A549 (cell line): ENCODE measurements around the gene PPP1R9A. TPM values are rescaled to one million over a fixed set of nuclear protein-coding genes. Genes with fewer than 3 reads are reported as not detected.

Source experiments
- ATAC-seq, 2 experiments: fragments of 200-7000 bp in 1 of 2; fragments of >200 bp in 1 of 2; cut with Nextera tagmentation in 1 of 2; cut with Tn5 transposase in 1 of 2; 3 replicates each; pipeline versions ENCODE4 v1.8.0 to v1.9.1; 2018 to 2020; ENCODE audit warnings: mild to moderate bottlenecking in 1 of 2, moderate library complexity in 1 of 2
- CTCF ChIA-PET: fragments of 300-600 bp; sonication (Branson Sonifier 250); formaldehyde crosslinking; extraction: SDS; loops from one replicate; lab custom pipeline; 2021; ENCODE audit warnings: antibody characterized with exemption, inconsistent platforms; lab: Yijun Ruan, JAX
- POLR2A ChIA-PET: fragments of 350-600 bp; formaldehyde crosslinking; extraction: SDS; loops from one replicate; lab custom pipeline; 2021; ENCODE audit warnings: antibody characterized with exemption, inconsistent platforms; lab: Yijun Ruan, JAX
- DNase-seq, 2 experiments: peaks; one replicate each; pipeline versions ENCODE4 v3.0.0 to v3.0.0-alpha.2; 2011 to 2016; ENCODE audit warnings: low read depth in 1 of 2, low spot score in 1 of 2
- FAIRE-seq: peaks from 2 replicates; lab custom pipeline; 2011; peaks lifted over from hg19 to GRCh38; lab: Jason Lieb, UNC
- H3K27ac ChIP-seq, 2 experiments: fragments of >200 bp; sonication (Bioruptor Twin); formaldehyde crosslinking; 3 replicates each; pipeline ENCODE4 v1.5.1; 2016 to 2017
- H3K4me1 ChIP-seq: fragments of >200 bp; sonication (Bioruptor Twin); formaldehyde crosslinking; 3 replicates; pipeline ENCODE4 v1.6.1; 2016
- H3K4me2 ChIP-seq: fragments of >200 bp; sonication (Bioruptor Twin); formaldehyde crosslinking; 3 replicates; pipeline ENCODE4 v1.6.1; 2016
- H3K4me3 ChIP-seq: fragments of >200 bp; sonication (Bioruptor Twin); formaldehyde crosslinking; 3 replicates; pipeline ENCODE4 v1.5.1; 2016
- H3K9me3 ChIP-seq: fragments of >200 bp; sonication (Bioruptor Twin); formaldehyde crosslinking; 3 replicates; pipeline ENCODE4 v1.6.1; 2016
- BHLHE40 ChIP-seq: IDR thresholded peaks from 2 replicates; pipeline ENCODE4 v1.6.1; 2012; ENCODE audit warnings: low read depth, low read length, inconsistent platforms
- CBX2 ChIP-seq: fragments of 200-600 bp; sonication (generic); IDR thresholded peaks from 2 replicates; pipeline ENCODE4 v1.6.1; 2016; ENCODE audit warnings: low read depth, mild to moderate bottlenecking, borderline replicate concordance
- CHD4 ChIP-seq: fragments of 200-600 bp; sonication (generic); IDR thresholded peaks from 2 replicates; pipeline ENCODE4 v1.6.1; 2016; ENCODE audit warnings: antibody characterized with exemption, mild to moderate bottlenecking, borderline replicate concordance
- ELK1 ChIP-seq: fragments of 150-350 bp; IDR thresholded peaks from 2 replicates; pipeline ENCODE4 v1.6.1; 2014; ENCODE audit warnings: low read depth, mild to moderate bottlenecking, low read length
- HOXA7 ChIP-seq: fragments of 250-450 bp; sonication (Bioruptor Pico); IDR thresholded peaks from 2 replicates; pipeline ENCODE4 v1.5.0; 2020; ENCODE audit warnings: mild to moderate bottlenecking, moderate library complexity
- MAFK ChIP-seq: fragments of 450-650 bp; IDR thresholded peaks from 2 replicates; pipeline ENCODE4 v1.6.1; 2014; ENCODE audit not compliant: partially characterized antibody
- MAZ ChIP-seq: fragments of 150-350 bp; IDR thresholded peaks from 2 replicates; pipeline ENCODE4 v1.6.1; 2014; ENCODE audit warnings: antibody characterized with exemption, low read depth, low read length, borderline replicate concordance
- NPAS2 ChIP-seq: fragments of 250-450 bp; sonication (Bioruptor Pico); IDR thresholded peaks from 2 replicates; pipeline ENCODE4 v1.8.0; 2022; ENCODE audit warnings: mild to moderate bottlenecking, moderate library complexity, borderline replicate concordance
- RAD21 ChIP-seq, 2 experiments: fragments of >200 bp in 1 of 2; sonication (Bioruptor Twin) in 1 of 2; formaldehyde crosslinking in 1 of 2; IDR thresholded peaks in 1 of 2; conservative IDR thresholded peaks in 1 of 2; 2 replicates in 1 of 2; 3 replicates in 1 of 2; pipeline ENCODE4 v1.6.1; 2012 to 2018; ENCODE audit warnings: inconsistent platforms in 1 of 2
- RCOR1 ChIP-seq: fragments of 150-350 bp; IDR thresholded peaks from 2 replicates; pipeline ENCODE4 v1.6.1; 2014; ENCODE audit warnings: antibody characterized with exemption, low read length, low read depth
- RFX5 ChIP-seq: fragments of 450-650 bp; IDR thresholded peaks from 2 replicates; pipeline ENCODE4 v1.7.1; 2014; ENCODE audit warnings: antibody characterized with exemption, mild to moderate bottlenecking, moderate library complexity
- SREBF2 ChIP-seq: fragments of 450-650 bp; IDR thresholded peaks from 2 replicates; pipeline ENCODE4 v1.6.1; 2014; ENCODE audit warnings: mild to moderate bottlenecking, moderate library complexity
- TFCP2L1 ChIP-seq: fragments of 250-450 bp; sonication (Bioruptor Pico); IDR thresholded peaks from 2 replicates; pipeline ENCODE4 v1.5.0; 2021; ENCODE audit warnings: mild to moderate bottlenecking
- whole genome bisulfite sequencing: methylation state at CpG from one replicate; pipeline ENCODE4 v1.1.6; 2017; ENCODE audit errors: missing lambda C conversion rate; 5-methylcytosine and 5-hydroxymethylcytosine counted together
- polyA plus RNA-seq, 4 experiments: library from polyadenylated mRNA; depleted of rRNA in 3 of 4; stranded (reverse); fragments of >200 nt; fragmentation: RNase III in 1 of 4; extraction: RNeasy Plus Mini Kit Qiagen cat#74134 plus additional on column Dnase treatment in 1 of 4; gene quantifications; 2 replicates in 3 of 4; 3 replicates in 1 of 4; pipeline ENCODE4 v1.2.3, GENCODE V29; 2011 to 2017
- TF ChIP-seq, protein P1 (sequence below): fragments of 250-450 bp; sonication (Bioruptor Pico); IDR thresholded peaks from 2 replicates; pipeline ENCODE4 v1.5.0; 2021; ENCODE audit warnings: mild to moderate bottlenecking, moderate library complexity, borderline replicate concordance

Gene PPP1R9A
- polyA plus RNA-seq, 2 of the 4 experiments (the other 2 are of a cell fraction) = 5.0 to 18.7 TPM

GRCh38 chr7:94901981-94902380, 5.4 kb upstream of the PPP1R9A start:
- ChIA-PET CTCF (interaction anchor here (0.6 kb wide), 1 partner anchor 10 kb away, joined by 3 read pairs; no protein-coding TSS in a partner anchor), POLR2A (no interaction called here)
- peak; percentile 32 for FAIRE-seq
- 0 out of 3 replicates have a peak, but pooled peaks cover under 1% of the 10 kb centered on the region for H3K4me1 ChIP-seq
- DNase-seq = no peak
- WGBS = 89% methylated on average over 3 of the region's 3 CpGs
- H3K27ac ChIP-seq = no peak overlapping the region
- H3K4me3 ChIP-seq = no peak overlapping the region
- ATAC-seq = no peak
- no peaks in the 10 kb centered on the region for H3K9me3 ChIP-seq
- no peak overlapping the region for H3K4me2 ChIP-seq
- peak; percentile 37 for TF ChIP-seq MAFK
- TF ChIP-seq RCOR1 = no peak
- no peak for TF ChIP-seq TFCP2L1 (CRISPR knock-in tag)
- TF ChIP-seq RFX5 = no peak

- peaks cover 7% of the 10 kb centered on the region; the same call in 1 of the 3 replicates for H3K4me1 ChIP-seq
- no peaks in the 10 kb centered on the region for H3K9me3 ChIP-seq
- TF ChIP-seq MAFK (no peak), HOXA7 (CRISPR knock-in tag) (no peak), BHLHE40 (no peak), CBX2 (no peak), RAD21 (conservative IDR thresholded peaks at IDR 0.05 in 1 of 2, IDR thresholded peaks at IDR 0.05 in 1 of 2) (no peak), MAZ (no peak), TFCP2L1 (CRISPR knock-in tag) (no peak), ELK1 (no peak)
- no peak for ATAC-seq
- H3K4me2 ChIP-seq = no peak overlapping the region
- FAIRE-seq = no peak
- no peak for DNase-seq
- ChIA-PET POLR2A (no interaction called here), CTCF (interaction anchor here (0.5 to 1.3 kb wide), 2 partner anchors 13 to 1353 kb away, joined by 3 to 4 read pairs; no protein-coding TSS in a partner anchor)
- no peak overlapping the region for H3K27ac ChIP-seq
- no peak overlapping the region for H3K4me3 ChIP-seq
Measured at GRCh38 chr7:94903971-94904370, 3.4 kb upstream of the PPP1R9A start.

- Histone ChIP-seq H3K4me1 (peaks cover 11% of the 10 kb centered on the region; the same call in 1 of the 3 replicates), H3K27ac (no peak overlapping the region), H3K4me3 (no peak overlapping the region), H3K4me2 (no peak overlapping the region), H3K9me3 (no peaks in the 10 kb centered on the region)
- CTCF ChIA-PET = no interaction called here
- POLR2A ChIA-PET = no interaction called here
- 75% methylated on average over 1 of the region's 1 CpG for WGBS
- DNase-seq (no peak), ATAC-seq (no peak), FAIRE-seq (no peak)
- TF ChIP-seq CHD4 (no peak), SREBF2 (no peak), NPAS2 (CRISPR knock-in tag) (no peak), HOXA7 (CRISPR knock-in tag) (no peak), RCOR1 (no peak), CBX2 (no peak)
- TF ChIP-seq, protein P1, sequence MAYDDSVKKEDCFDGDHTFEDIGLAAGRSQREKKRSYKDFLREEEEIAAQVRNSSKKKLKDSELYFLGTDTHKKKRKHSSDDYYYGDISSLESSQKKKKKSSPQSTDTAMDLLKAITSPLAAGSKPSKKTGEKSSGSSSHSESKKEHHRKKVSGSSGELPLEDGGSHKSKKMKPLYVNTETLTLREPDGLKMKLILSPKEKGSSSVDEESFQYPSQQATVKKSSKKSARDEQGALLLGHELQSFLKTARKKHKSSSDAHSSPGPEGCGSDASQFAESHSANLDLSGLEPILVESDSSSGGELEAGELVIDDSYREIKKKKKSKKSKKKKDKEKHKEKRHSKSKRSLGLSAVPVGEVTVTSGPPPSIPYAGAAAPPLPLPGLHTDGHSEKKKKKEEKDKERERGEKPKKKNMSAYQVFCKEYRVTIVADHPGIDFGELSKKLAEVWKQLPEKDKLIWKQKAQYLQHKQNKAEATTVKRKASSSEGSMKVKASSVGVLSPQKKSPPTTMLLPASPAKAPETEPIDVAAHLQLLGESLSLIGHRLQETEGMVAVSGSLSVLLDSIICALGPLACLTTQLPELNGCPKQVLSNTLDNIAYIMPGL (CRISPR knock-in tag) = no peak
Measured at GRCh38 chr7:94904982-94905381, 2.4 kb upstream of the PPP1R9A start.
